T-helper 2 cell (primary cell): Measurements from ENCODE around the gene LRCH1.
"Not testable (repeated sequence)": the region's sequence is repeated elsewhere in the genome, so short reads cannot be mapped to it uniquely, and the experiment has no call there.

Experiments
- DNase-seq, 5 experiments: peaks; one replicate each; pipeline versions ENCODE4 v3.0.0 to v3.0.0-alpha.2; 2012 to 2022
- total RNA-seq, 2 donors: gene quantifications; one replicate each; lab custom pipeline; 2026; lab: John Stamatoyannopoulos, UW

LRCH1 gene
- total RNA-seq = 24.3 to 24.4 reads per million in 2 donors

DNA sequence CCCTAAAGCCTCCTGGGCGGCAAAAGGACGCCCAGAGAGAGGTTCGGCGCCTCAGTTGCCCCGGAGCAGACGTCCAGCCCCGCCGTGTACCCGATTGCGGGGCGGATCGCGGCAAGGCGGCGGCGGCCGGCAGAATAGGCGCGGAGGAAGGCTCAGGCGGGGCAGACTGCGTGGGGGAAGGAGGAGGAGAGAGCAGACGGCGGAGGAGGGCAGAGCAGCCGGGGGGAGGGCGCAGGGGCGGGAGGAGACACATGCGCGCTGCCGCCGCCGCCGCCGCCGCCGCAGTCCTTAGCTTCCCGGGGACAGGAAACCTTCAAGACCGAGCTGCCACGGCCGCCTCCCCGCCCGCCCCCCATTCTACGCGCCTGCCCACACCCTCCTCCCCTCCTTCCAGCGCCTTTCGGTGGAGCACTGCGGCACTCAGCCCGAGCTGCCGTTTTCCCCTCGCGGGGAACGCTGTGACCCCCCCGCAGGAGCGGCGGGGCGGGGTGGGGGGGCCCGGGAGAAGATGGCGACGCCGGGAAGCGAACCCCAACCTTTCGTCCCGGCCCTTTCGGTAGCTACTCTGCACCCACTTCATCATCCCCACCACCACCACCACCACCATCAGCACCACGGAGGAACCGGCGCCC is at the start of gene LRCH1:
Gene LRCH1, plus strand, starts transcription at position 282 of the 632 bp plus-strand sequence. Its CDS starts 227 bp downstream, at position 509.
- DNase-seq = peak; percentile 67 to 94 (median 78)

- DNase-seq = no peak
Measured at GRCh38 chr13:46504036-46504435, 48.9 kb upstream of the LRCH1 start.

- no peak for DNase-seq
Measured at GRCh38 chr13:46507981-46508380, 45.0 kb upstream of the LRCH1 start.

GRCh38 chr13:46509981-46510380 is 43.0 kb upstream of the LRCH1 start:
- DNase-seq = no peak

DNA sequence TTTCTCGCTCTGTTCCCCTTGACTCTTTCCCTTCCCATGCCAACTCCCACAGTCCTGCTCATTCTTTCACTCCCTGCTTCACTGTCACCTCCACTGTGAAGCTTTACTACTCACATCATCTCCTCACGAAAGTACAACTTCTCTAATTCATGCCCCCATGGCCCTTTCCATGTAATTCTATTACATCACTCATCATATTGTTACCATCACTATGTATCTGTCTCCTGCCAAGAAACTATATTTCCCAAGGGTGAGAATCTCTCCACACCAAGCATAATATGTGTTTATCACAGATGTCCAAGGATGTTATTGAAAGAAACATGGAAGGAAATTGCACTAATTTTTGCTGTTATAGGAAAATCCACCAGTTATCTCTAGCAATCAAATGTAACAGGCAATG is 37.2 kb upstream of the LRCH1 start:
- no peak for DNase-seq

- DNase-seq = no peak
Measured at GRCh38 chr13:46516599-46517338, 36.2 kb upstream of the LRCH1 start.

GRCh38 chr13:46517748-46518147 is 35.2 kb upstream of the LRCH1 start:
- DNase-seq = not testable (repeated sequence)

DNA sequence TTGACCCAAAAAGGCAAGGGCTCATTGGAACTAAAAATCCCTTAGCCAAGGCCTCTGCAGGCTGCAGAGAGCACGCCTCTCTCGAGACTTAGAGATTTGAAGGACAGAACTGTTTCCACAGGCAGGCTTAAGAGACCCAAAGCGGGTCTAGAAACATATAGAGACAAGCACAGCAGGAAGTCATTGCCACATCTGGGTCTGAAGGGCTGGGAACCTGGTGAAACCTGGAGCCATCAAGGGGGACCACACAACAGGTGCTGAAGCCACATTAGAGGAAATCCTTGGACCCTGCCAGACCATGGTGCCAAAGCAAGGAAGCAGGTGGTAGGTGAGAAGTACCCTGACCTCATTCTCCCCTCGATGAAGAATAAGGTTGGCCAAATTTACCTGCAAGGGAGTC is 33.8 kb upstream of the LRCH1 start:
- DNase-seq = no peak

DNA sequence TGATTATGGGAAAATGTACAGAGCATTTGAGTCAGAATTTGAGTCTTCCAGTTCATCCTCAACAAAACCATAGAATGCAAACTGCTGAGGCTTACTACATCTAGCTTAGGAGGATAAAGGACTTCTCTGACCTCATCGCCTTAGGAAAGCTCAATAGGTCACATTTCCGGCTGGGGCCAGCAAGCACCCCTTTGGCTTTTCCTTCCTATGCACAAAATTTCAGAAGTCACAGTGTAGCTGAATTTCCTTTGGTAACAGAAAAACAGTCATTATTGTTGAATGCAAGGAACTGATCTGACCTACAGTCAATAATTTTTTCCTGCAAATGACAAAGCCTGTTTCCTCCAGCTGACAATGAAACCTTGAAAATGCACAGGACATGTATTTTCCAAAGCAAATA is 32.8 kb upstream of the LRCH1 start:
- DNase-seq = no peak

DNA sequence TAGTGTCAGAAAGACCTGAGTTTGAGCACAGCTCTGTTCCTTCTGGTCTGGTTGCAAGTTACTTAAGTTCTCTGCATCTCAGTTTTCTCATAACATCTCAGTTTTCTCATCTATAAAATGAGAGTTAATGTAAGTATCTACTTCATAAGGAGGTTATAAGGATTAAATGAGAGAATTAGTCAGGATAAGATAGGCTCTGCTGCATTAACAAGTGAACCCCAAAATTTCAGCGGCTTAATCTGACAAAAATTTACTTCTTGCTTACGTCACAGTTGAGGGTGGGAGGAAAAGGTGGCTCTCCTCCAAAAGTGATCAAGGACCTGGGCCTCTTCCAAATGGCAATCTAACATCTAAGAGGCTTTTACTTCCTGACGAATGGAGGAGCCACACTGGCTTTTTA is 31.5 kb upstream of the LRCH1 start:
- DNase-seq = no peak

DNA sequence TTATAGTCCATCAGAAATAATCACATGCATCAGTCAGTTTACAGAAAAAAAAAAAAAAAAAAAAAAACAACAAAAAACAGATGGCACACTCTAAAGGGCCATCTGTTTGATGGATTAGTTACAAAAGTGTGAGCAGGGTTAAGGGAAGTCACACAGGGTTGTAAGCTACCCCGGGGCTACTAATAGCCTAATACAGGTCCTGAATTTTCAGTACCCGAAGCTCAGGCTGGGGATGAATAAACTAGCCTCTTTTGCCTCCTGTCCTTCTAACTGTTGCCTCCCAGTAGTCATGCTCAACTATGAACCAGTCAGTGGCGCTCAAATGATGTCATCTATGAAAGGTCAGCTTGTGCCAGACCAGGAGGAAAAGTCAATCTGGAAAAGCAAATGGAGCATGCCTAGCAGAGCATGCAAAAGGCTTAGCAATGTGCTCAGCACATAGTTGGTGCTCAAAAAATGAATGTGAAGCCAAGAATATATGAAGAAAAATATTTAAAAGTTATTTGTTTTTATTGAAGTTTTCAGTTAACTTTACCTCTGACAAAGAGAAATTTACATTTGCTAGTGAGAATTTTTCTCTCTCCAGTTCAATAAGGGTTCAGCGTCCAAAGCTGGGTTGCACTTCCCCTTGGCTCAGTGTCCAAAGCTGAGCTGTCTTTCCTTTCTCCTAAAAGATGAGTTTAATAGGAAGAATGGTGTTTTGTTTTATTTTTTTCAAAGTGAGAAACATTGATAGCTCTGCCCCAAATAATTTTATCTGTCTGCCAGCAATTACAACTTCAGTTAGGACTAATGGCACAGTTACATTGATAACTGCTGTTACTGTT is 30.8 kb upstream of the LRCH1 start:
- DNase-seq = no peak

GRCh38 chr13:46522748-46523030 is 30.3 kb upstream of the LRCH1 start:
- DNase-seq = no peak

DNA sequence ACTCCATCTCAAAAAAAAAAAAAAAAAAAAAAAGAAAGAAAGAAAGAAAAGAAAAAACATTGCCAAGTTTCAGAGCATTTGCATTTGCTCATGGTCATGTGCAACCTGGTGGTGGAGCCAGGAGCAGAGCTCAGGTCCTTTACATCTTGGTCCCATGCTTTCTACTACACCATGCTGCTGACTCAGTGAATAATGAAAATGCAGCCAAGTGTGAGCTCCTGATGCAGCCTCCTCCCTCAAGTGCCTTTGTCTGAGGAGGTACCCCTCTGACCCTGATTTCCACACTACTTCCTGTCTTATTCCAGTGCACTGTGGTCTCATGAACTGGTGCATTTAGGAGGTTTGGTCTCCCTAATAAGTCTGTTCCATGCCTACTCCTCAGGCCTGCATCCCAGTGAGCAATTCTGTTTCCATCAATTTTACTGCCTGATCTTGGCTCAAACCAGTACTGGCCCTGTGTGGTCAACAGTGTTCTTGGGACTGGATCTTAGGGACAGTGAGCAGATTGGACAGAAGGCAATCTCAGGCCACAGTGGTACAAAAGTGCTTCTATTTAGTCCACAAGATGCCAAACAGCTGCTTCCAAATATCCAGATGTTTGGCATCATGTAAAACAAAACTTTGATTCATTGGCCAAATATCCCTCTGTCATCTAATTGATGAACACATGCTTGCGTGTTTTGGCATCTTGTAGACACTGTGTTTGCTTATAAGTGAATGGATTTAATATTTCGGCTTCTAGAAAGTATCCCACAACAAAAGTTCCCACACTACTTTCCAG is 28.8 kb upstream of the LRCH1 start:
- DNase-seq = no peak

GRCh38 chr13:46526100-46526735 is 26.8 kb upstream of the LRCH1 start:
- no peak for DNase-seq

GRCh38 chr13:46526740-46527139 is 26.2 kb upstream of the LRCH1 start:
- peak in 1 of 5 experiments; percentile 14 for DNase-seq

- no peak for DNase-seq
Measured at GRCh38 chr13:46527237-46527636, 25.7 kb upstream of the LRCH1 start.

DNA sequence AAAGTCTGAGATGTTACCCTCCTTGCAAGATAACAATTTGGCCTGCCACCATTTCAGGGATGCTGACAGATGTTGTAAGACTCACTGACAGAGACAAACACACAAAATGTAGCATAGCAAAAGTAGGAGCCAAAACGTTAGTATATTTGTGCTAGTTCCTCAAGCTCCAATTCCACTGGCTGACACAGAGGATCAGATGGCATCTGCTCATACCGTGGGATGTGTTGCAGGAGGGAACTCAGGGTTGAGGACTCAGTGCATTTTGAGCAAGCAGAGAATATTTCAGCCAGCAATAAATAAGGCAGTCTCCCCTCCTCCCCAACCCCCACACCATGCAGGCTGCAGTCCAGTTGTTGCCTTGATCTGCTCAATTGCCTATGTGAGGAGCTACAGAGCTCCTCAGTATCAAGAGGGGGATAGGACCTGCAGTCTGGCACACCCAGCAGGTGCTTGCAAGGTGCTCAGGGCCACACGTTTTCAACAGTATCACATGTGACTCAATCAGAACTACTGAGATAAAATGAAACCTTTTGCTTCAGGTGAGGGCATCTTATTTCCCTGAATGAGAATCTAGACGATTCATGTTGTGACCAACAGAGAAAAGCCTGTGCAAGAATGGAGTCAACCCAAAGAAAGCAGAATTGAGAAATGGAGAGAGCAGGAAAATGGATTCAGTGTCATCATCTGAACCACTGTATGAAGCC is 23.6 kb upstream of the LRCH1 start:
- DNase-seq = no peak

DNA sequence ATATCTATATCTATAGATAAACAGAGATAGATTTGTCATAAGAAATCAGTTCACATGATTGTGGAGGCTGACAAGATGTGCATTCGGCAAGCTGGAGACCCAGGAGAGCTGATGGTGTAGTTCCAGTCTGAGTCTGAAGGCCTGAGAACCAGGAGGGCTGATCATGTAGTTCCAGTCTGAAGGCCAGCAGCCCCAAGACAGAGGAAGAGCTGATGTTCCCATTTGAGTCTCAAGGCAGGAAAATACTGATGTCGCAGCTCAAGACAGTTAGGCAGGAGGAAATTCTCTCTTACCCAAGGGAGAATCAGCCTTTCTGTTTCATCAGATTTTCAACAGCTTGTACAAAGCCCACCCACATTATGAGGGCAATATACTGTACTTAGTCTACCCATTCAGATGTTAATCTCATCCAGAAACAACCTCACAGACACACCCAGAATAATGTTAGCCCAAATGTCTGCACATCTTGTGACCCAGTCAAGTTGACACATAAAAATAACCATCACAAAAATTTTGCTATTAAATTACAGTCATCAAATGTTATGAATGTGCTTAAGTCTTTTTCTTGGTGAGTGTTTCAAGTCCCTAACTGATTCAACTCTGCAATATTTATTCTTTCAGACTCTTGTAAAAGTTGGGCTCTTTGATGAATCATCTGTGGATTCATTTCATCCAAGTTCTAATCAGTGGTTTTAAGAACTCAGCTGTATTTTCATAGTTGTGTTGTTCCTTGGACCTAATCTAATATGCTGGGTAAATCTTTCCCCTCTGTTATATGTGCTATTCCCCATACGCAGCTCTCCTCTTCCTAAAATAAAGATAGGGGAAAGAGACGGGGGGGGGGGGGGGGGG is 22.7 kb upstream of the LRCH1 start:
- peak in 1 of 5 experiments; percentile 30 for DNase-seq

- DNase-seq = peak in 1 of 5 experiments; percentile 50
Measured at GRCh38 chr13:46531953-46532352, 21.0 kb upstream of the LRCH1 start.

GRCh38 chr13:46535002-46535401 is 18.0 kb upstream of the LRCH1 start:
- no peak for DNase-seq

DNA sequence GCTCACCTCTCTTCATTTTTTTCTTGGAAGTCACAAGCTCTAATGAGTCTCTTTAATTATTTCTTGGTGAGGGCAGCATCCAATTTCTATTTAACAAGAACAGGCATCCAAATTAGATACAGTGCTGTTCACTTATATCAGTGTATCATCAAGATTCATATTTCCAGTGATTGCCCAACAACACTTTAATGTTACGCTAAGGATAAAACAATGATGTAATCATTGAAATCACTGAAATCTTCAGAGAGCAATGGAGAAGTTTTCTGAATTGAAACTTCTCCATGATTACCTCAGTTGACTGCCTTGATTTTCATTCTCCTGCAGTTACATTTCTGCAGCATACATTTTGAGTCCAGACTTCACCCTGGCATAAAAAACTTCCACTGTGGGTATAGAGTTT is 17.1 kb upstream of the LRCH1 start:
- DNase-seq = no peak
